Fibroblast of lung (primary cell): ENCODE data around the gene DISP3. TPM values are rescaled to one million over a fixed set of nuclear protein-coding genes. Genes with fewer than 3 reads are reported as not detected.

Experiments
- DNase-seq, 2 donors: peaks; one replicate each; pipeline versions ENCODE4 v3.0.0 to v3.0.0-alpha.2; 2010; ENCODE audit warnings: low read depth in 2 of 2
- H2AFZ ChIP-seq: 2 replicates; pipeline ENCODE4 v1.5.1; 2012; ENCODE audit warnings: low read length, control low read depth, inconsistent platforms
- H3K27ac ChIP-seq: 2 replicates; pipeline ENCODE4 v1.5.1; 2011; ENCODE audit warnings: low read length, control low read depth; ENCODE audit not compliant: insufficient read depth
- H3K27me3 ChIP-seq: 2 replicates; pipeline ENCODE4 v1.5.1; 2011; ENCODE audit warnings: mild to moderate bottlenecking, low read length; ENCODE audit not compliant: control insufficient read depth, insufficient read depth
- H3K36me3 ChIP-seq: 2 replicates; pipeline ENCODE4 v1.5.1; 2011; ENCODE audit warnings: low read length; ENCODE audit not compliant: control insufficient read depth, insufficient read depth
- H3K4me1 ChIP-seq: 2 replicates; pipeline ENCODE4 v1.5.1; 2011; ENCODE audit warnings: low read length; ENCODE audit not compliant: control insufficient read depth, insufficient read depth; ENCODE audit errors: extremely low read depth
- H3K4me2 ChIP-seq: 2 replicates; pipeline ENCODE4 v1.5.1; 2011; ENCODE audit warnings: low read length, control low read depth; ENCODE audit not compliant: insufficient read depth; ENCODE audit errors: extremely low read depth
- H3K4me3 ChIP-seq, 4 experiments: fragments of 200-600 bp in 1 of 4; sonication (generic) in 1 of 4; replicated peaks in 1 of 4; 2 replicates each; pipeline ENCODE4 v1.5.1; 2011 to 2016; ENCODE audit warnings: low read length in 4 of 4, low read depth in 3 of 4, mild to moderate bottlenecking in 3 of 4, control low read depth in 2 of 4, inconsistent platforms in 1 of 4, mixed read lengths in 1 of 4; ENCODE audit not compliant: insufficient read depth in 1 of 4; ENCODE audit errors: control extremely low read depth in 1 of 4
- H3K79me2 ChIP-seq: 2 replicates; pipeline ENCODE4 v1.5.1; 2012; ENCODE audit warnings: mild to moderate bottlenecking, low read length, inconsistent platforms; ENCODE audit not compliant: control insufficient read depth, insufficient read depth
- H3K9ac ChIP-seq: 2 replicates; pipeline ENCODE4 v1.5.1; 2011; ENCODE audit warnings: mild to moderate bottlenecking, low read length, control low read depth; ENCODE audit not compliant: insufficient read depth
- H3K9me3 ChIP-seq: 2 replicates; pipeline ENCODE4 v1.5.1; 2012; ENCODE audit warnings: low read depth, low read length; ENCODE audit not compliant: control insufficient read depth, insufficient read depth
- H4K20me1 ChIP-seq: 2 replicates; pipeline ENCODE4 v1.5.1; 2011; ENCODE audit warnings: low read length; ENCODE audit not compliant: control insufficient read depth, insufficient read depth; ENCODE audit errors: extremely low read depth
- EZH2 ChIP-seq: IDR thresholded peaks from 2 replicates; pipeline ENCODE4 v1.5.1; 2012; ENCODE audit warnings: low read length, control low read depth, mild to moderate bottlenecking; ENCODE audit errors: missing control alignments
- polyA plus RNA-seq, 2 donors: library from polyadenylated mRNA; depleted of rRNA in 1 of 2; stranded (reverse) in 1 of 2; unstranded in 1 of 2; fragments of >200 nt; gene quantifications; 2 replicates each; pipeline ENCODE4 v1.2.1, GENCODE V29; 2011 to 2012; ENCODE audit warnings: missing spikeins in 1 of 2
- total RNA-seq: library from RNA; depleted of rRNA; stranded (reverse); fragments of >200 nt; gene quantifications from 2 replicates; pipeline ENCODE4 v1.2.1, GENCODE V29; 2014
- TF ChIP-seq, protein P1 (sequence below), 2 donors: IDR thresholded peaks in 1 of 2; conservative IDR thresholded peaks in 1 of 2; 1 replicate in 1 of 2; 2 replicates in 1 of 2; pipeline ENCODE4 v1.5.1; 2011 to 2012; ENCODE audit warnings: low read length in 2 of 2, control low read depth in 1 of 2, inconsistent platforms in 1 of 2, low read depth in 1 of 2, mild to moderate bottlenecking in 1 of 2

DISP3 gene
- total and polyA plus RNA-seq, 2 donors (not counting 1 experiment from before 2014, with no cell fraction given), result 0.02 TPM; not detected in 1

DNA sequence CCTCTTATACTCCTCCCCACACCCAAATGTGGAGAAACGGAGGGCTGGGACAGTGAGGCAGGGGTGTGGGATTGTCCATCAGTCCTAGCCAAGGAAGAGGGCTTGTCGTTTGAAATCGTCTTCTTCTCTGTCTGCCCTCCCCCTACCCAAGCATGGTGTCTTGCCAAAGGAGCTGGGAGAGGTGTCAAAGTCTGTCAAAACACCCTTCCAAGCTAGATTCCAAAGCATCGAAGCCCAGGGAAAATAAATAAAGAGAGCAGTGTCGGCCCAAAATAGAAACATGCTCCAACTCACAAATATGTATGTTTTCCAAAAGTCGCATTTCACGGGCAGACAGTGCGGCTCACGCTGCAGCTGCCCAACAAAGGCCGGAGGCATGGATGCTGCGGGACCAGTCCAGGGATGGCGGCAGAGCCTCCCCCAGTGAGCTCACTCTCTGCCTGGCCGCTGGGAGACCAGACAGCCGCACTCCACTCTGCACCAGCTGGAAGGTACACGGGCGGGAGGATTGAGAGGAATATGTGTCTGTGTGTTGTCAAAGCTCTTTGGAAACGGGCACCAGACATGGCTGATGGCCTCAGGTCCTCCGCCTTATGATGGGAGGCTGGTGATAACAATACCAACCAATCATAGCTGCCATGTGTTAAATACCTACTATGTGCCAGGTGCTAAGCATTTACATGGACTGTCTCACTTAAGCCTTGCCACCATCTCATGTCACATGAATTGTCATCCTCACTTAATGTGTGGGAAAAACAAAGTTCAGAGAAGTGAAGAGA, 3.9 kb downstream of the DISP3 start:
- H3K4me2 ChIP-seq, result no peak overlapping the region
- no peak for TF ChIP-seq EZH2
- TF ChIP-seq, protein P1, sequence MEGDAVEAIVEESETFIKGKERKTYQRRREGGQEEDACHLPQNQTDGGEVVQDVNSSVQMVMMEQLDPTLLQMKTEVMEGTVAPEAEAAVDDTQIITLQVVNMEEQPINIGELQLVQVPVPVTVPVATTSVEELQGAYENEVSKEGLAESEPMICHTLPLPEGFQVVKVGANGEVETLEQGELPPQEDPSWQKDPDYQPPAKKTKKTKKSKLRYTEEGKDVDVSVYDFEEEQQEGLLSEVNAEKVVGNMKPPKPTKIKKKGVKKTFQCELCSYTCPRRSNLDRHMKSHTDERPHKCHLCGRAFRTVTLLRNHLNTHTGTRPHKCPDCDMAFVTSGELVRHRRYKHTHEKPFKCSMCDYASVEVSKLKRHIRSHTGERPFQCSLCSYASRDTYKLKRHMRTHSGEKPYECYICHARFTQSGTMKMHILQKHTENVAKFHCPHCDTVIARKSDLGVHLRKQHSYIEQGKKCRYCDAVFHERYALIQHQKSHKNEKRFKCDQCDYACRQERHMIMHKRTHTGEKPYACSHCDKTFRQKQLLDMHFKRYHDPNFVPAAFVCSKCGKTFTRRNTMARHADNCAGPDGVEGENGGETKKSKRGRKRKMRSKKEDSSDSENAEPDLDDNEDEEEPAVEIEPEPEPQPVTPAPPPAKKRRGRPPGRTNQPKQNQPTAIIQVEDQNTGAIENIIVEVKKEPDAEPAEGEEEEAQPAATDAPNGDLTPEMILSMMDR (conservative IDR thresholded peaks at IDR 0.05 in 1 of 2, IDR thresholded peaks at IDR 0.05 in 1 of 2; ENCODE audit: low read depth in 1 of 2, low read length in 2 of 2), result no peak
- no peaks in the 10 kb centered on the region for H3K4me1 ChIP-seq
- H3K9ac ChIP-seq, result no peak overlapping the region
- H2AFZ ChIP-seq, result no peak overlapping the region
- H3K4me3 ChIP-seq, result no peak overlapping the region
- no peaks in the 10 kb centered on the region for H3K79me2 ChIP-seq
- H3K27ac ChIP-seq, result no peak overlapping the region
- no peak for DNase-seq
- H4K20me1 ChIP-seq, result no peaks in the 10 kb centered on the region
- no peaks in the 10 kb centered on the region for H3K9me3 ChIP-seq
- H3K36me3 ChIP-seq, result no peaks in the 10 kb centered on the region
- peaks cover 4% of the 10 kb centered on the region for H3K27me3 ChIP-seq

DNA sequence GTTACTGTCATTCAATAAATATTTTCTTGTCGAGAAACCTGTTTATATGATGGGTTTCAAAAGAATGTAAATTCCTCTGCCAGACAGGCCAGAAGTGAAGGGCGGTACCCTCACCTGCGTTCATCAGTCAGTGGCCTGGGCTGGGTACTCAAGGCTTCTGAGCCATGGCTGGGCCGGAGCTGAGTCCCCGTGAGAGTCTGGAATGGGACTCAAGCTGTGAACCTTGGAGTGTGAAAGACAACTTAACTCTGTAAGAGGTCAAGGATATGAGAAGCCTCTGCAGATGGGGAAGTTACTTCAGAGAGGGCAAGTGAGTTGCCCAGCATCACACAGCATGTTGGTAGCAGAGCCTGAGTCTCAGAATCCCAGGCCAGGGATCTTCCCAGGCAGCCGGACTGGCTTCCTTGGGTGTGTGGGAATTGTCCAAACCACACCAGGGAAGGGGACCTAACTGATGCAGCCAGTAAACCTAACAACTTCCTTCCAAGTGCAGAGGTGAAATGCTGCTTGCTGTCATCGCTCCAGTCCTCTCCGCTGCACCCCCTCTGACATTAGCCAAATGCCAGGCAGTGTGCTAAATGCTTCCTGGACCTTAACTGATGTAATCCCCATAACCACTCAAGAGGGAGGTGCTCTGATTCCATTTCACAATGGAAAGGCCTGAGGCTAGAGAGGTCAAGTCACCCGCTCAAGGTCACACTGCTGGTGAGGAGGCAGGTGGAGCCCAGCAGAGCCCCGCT, 4.8 kb downstream of the DISP3 start:
- Histone ChIP-seq H3K4me1 (no peaks in the 10 kb centered on the region), H3K4me2 (no peak overlapping the region), H3K27ac (no peak overlapping the region), H3K36me3 (no peaks in the 10 kb centered on the region), H3K4me3 (no peak overlapping the region), H4K20me1 (no peaks in the 10 kb centered on the region), H3K27me3 (peaks cover 4% of the 10 kb centered on the region), H3K79me2 (no peaks in the 10 kb centered on the region), H2AFZ (no peak overlapping the region), H3K9me3 (no peaks in the 10 kb centered on the region), H3K9ac (no peak overlapping the region)
- DNase-seq, result no peak
- TF ChIP-seq EZH2, result no peak
- TF ChIP-seq, protein P1 (conservative IDR thresholded peaks at IDR 0.05 in 1 of 2, IDR thresholded peaks at IDR 0.05 in 1 of 2; ENCODE audit: low read depth in 1 of 2, low read length in 2 of 2), result no peak

DNA sequence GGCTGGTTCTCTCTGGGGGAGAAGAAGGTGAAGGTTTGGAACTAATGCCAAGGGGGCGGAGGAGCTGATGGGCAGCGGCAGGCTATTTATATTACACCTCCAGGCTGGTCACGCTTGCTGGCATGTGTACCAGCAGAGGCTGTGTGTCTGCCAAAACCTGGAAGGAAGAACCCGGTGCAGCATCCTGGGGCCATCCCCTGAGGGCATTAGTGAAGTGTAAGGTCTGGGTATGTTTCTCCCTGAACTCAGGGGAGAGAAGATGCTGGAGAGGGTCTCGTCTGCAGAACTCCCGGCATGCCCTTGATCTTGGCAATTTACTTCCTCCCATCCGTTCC, 5.3 kb downstream of the DISP3 start:
- no peak overlapping the region for H2AFZ ChIP-seq
- H3K4me1 ChIP-seq, result no peaks in the 10 kb centered on the region
- no peaks in the 10 kb centered on the region for H3K79me2 ChIP-seq
- H3K9me3 ChIP-seq, result no peaks in the 10 kb centered on the region
- no peak overlapping the region for H3K4me2 ChIP-seq
- H3K36me3 ChIP-seq, result no peaks in the 10 kb centered on the region
- TF ChIP-seq EZH2, result no peak
- TF ChIP-seq, protein P1 (conservative IDR thresholded peaks at IDR 0.05 in 1 of 2, IDR thresholded peaks at IDR 0.05 in 1 of 2; ENCODE audit: low read depth in 1 of 2, low read length in 2 of 2), result no peak
- no peaks in the 10 kb centered on the region for H4K20me1 ChIP-seq
- peaks cover 4% of the 10 kb centered on the region for H3K27me3 ChIP-seq
- DNase-seq, result no peak
- no peak overlapping the region for H3K9ac ChIP-seq
- H3K27ac ChIP-seq, result no peak overlapping the region
- no peak overlapping the region for H3K4me3 ChIP-seq
